ENCODE data around the gene STMN3.

- TF ChIP-seq CTCF (IDR thresholded peaks at IDR 0.05) (no peak), ZFX (IDR thresholded peaks at IDR 0.05; ENCODE audit: borderline replicate concordance) (no peak)
These were observed 4.9 kb upstream of the STMN3 start, which contains the start of gene RTEL1 for GRCh38 chr20:63657937-63658748.
